Retinal pigment epithelial cell (primary cell): ENCODE data around the gene ERCC6L2.

Source experiments
- DNase-seq: peaks from one replicate; pipeline ENCODE4 v3.0.0-alpha.2; 2010; ENCODE audit warnings: low read depth
- H3K4me3 ChIP-seq: 2 replicates; pipeline ENCODE4 v1.5.1; 2011; ENCODE audit warnings: mild to moderate bottlenecking, low read length, control low read depth, moderate library complexity
- TF ChIP-seq, protein P1 (sequence below): conservative IDR thresholded peaks from 2 replicates; pipeline ENCODE4 v1.5.1; 2011; ENCODE audit warnings: low read depth, low read length, control low read depth, inconsistent platforms

ERCC6L2 gene

GRCh38 chr9:95985440-95986055 lies 110.1 kb downstream of the ERCC6L2 start:
- TF ChIP-seq, protein P1, sequence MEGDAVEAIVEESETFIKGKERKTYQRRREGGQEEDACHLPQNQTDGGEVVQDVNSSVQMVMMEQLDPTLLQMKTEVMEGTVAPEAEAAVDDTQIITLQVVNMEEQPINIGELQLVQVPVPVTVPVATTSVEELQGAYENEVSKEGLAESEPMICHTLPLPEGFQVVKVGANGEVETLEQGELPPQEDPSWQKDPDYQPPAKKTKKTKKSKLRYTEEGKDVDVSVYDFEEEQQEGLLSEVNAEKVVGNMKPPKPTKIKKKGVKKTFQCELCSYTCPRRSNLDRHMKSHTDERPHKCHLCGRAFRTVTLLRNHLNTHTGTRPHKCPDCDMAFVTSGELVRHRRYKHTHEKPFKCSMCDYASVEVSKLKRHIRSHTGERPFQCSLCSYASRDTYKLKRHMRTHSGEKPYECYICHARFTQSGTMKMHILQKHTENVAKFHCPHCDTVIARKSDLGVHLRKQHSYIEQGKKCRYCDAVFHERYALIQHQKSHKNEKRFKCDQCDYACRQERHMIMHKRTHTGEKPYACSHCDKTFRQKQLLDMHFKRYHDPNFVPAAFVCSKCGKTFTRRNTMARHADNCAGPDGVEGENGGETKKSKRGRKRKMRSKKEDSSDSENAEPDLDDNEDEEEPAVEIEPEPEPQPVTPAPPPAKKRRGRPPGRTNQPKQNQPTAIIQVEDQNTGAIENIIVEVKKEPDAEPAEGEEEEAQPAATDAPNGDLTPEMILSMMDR = no peak
- DNase-seq = no peak
- no peak overlapping the region for H3K4me3 ChIP-seq

GRCh38 chr9:95989297-95989696 lies 113.8 kb downstream of the ERCC6L2 start:
- TF ChIP-seq, protein P1 = no peak
- DNase-seq = no peak

GRCh38 chr9:95991326-95991725 lies 115.8 kb downstream of the ERCC6L2 start:
- H3K4me3 ChIP-seq = no peak overlapping the region
- DNase-seq = no peak
- TF ChIP-seq, protein P1 = no peak

More at GRCh38 chr9:95989297-95989696, 113.8 kb downstream of the ERCC6L2 start:
- no peak overlapping the region for H3K4me3 ChIP-seq

DNA sequence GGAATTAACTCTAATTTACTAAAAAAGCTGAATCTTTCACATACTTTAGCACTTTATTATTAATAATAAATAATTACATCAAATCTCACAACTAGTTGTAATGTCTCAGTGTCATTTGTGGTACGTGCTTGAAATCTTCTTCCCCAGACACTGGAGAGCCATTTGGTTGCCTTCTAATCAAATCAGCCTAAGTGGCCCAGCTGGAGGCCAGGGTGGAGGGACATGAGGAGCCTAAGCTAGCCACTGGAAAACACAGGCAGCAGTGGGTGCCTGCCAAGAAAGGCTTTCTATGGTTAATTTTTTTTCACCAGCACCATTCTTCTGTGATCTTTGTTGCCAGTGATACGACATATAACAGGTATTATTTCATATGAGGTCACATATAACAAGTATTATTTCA lies 117.0 kb downstream of the ERCC6L2 start:
- H3K4me3 ChIP-seq = no peak overlapping the region
- TF ChIP-seq, protein P1 = no peak
- DNase-seq = no peak

DNA sequence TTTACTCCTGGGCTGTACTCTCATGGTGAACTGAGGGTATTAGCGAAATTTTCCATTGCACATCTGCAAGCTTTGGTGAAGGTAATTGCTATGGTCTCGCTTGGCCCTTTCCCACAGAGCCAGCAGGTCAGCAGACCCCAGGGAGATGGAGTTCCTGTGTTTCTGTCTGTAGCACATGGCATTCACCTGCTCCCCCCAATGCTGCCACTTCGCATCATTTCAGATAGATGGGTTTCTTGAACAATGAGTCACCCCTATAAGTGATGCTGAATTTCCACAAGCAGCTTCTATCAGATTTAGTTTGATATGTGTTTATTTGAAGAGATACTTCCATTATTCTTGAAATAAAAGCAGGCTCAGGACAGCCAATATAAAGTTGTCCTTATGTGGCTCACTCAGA lies 117.8 kb downstream of the ERCC6L2 start:
- no peak overlapping the region for H3K4me3 ChIP-seq
- TF ChIP-seq, protein P1 = no peak
- DNase-seq = no peak

- TF ChIP-seq, protein P1 = no peak
- DNase-seq = no peak
- no peak overlapping the region for H3K4me3 ChIP-seq
Measured at GRCh38 chr9:95999390-95999789, 123.9 kb downstream of the ERCC6L2 start.

DNA sequence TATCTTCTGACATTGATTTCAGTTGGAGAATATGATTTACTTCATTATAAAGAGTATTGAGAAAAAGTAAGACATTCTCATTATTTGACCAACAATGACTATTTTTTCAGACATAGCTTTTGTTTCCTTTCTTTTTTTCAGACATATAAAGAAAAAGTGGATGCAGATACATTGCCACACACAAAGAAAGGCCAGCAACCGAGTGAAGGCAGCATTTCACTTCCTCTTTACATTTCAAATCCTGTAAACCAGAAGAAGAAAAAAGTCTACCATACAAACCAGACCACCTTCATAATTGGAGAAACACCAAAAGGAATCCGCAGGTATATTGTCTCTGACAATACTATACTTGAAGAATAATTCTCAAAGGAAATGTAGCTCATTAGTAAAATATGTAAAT lies 128.9 kb downstream of the ERCC6L2 start:
- H3K4me3 ChIP-seq = no peak overlapping the region
- DNase-seq = no peak
- TF ChIP-seq, protein P1 = no peak
